G401 (cell line): ENCODE data around the gene MAGOHB. TPM values are rescaled to one million over a fixed set of nuclear protein-coding genes. Genes with fewer than 3 reads are reported as not detected.

Source experiments
- DNase-seq: peaks from one replicate; pipeline ENCODE4 v3.0.0-alpha.2; 2015; ENCODE audit warnings: low spot score
- in situ Hi-C: cut with HindIII; loops from 2 replicates; pipeline ENCODE4 v1.10.0; 2016; ENCODE audit warnings: low sequenced_read_pairs, mixed read lengths
- total RNA-seq: library from RNA; depleted of rRNA; stranded (reverse); fragments of >200 nt; shearing (Covaris generic); gene quantifications from 2 replicates; pipeline ENCODE4 v1.2.3, GENCODE V29; 2014; rRNA removed

Gene MAGOHB
- total RNA-seq, 1 experiment from 2014 or later, result 31.3 TPM

DNA sequence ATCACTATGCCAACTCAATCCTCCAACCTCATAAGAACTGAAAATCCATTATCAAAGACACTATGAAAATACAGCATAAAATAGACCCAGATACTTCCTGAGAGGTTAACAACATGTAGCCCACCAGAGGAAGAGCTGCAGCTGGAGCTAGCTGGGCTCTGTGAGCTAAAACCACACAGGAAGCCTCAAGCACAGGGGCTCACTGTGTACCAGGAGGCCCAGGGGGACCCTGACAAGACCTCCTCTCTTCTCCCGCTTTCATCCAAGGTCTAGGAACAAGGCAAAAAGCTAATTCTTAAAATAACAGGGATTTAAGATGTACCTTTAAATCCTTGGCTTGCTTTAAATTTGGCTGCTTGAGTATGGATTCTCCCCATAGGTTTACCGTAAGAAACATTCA lies 54.2 kb downstream of the MAGOHB start:
- in situ Hi-C loops, result no loop called here

GRCh38 chr12:10558789-10559188 lies 54.6 kb downstream of the MAGOHB start:
- no peak for DNase-seq
- in situ Hi-C loops, result no loop called here

More for the DNA sequence above, 54.2 kb downstream of the MAGOHB start:
- no peak for DNase-seq

DNA sequence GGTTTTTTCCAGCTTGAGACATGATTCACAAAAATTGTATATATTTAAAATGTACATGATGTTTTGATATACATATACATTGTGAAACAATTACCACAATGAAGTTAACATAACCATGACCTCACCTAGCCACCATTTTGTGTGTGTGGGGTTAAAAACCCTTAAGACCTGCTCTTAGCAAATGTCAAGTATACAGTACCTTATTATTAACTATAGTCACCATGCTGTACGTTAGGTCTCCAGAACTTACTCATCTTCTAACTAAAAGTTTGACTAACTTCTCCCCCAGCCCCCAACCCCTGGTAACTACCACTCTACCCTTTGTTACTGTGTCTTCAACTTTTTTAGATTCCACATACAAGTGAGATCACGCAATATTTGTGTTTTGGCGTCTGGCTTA lies 55.1 kb downstream of the MAGOHB start:
- in situ Hi-C loops, result no loop called here
- DNase-seq, result no peak

- in situ Hi-C loops, result no loop called here
Observed at GRCh38 chr12:10557766-10558165, 55.6 kb downstream of the MAGOHB start.

GRCh38 chr12:10557329-10557728 lies 56.1 kb downstream of the MAGOHB start:
- in situ Hi-C loops, result no loop called here
- no peak for DNase-seq

More at GRCh38 chr12:10557766-10558165, 55.6 kb downstream of the MAGOHB start:
- no peak for DNase-seq

GRCh38 chr12:10554756-10555481 lies 58.5 kb downstream of the MAGOHB start:
- in situ Hi-C loops, result no loop called here
- DNase-seq, result no peak

DNA sequence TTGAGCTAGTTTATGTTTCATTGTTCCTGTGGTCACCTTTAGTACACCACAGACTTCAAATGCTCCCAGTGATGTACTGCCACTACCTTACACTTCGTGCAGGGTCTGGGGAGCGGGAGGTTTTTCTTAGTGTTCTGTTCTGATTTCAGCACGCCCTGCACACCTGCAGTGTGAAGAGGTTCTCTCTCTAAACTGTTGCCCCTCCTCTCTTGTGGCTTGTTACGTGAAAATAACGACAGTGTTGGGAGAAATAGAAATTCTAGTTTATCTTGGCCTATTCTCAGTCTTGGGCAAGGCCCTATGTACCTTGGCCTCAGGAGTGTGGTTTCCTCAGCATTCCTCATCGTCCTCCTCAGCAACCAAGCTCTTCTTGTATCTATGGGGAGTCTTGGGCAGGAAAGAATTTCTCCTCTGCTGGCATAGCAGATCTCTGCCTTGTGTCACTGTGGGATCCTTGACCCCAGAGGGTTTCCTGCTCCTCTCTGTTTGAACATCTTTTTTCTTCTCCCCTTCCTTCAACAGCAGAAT lies 59.1 kb downstream of the MAGOHB start:
- in situ Hi-C loops, result no loop called here
- no peak for DNase-seq

Other genes starting within 250 kb of the MAGOHB start
- not detected in 2 replicates for gene KLRK1, start 223.6 kb downstream of the MAGOHB start, total RNA-seq
- not detected in 2 replicates for gene KLRC4, start 203.9 kb downstream of the MAGOHB start, total RNA-seq
- gene KLRC3, start 193.0 kb downstream of the MAGOHB start, total RNA-seq, result not detected in 2 replicates
- gene KLRC2, start 177.6 kb downstream of the MAGOHB start, total RNA-seq, result not detected in 2 replicates
- not detected in 2 replicates for gene KLRC1, start 160.2 kb downstream of the MAGOHB start, total RNA-seq
- gene EIF2S3B, start 107.7 kb downstream of the MAGOHB start, total RNA-seq, result 2.2 and 3.3 TPM in 2 replicates
- not detected in 2 replicates for gene STYK1, start 60.4 kb upstream of the MAGOHB start, total RNA-seq
- gene YBX3, start 109.7 kb upstream of the MAGOHB start, total RNA-seq, result 138 and 218 TPM in 2 replicates
- not detected in 2 replicates for gene TAS2R7, start 189.0 kb upstream of the MAGOHB start, total RNA-seq
- gene TAS2R8, start 193.7 kb upstream of the MAGOHB start, total RNA-seq, result 1.6 TPM in 1 of 2 replicates, not detected in the other
- gene TAS2R9, start 196.6 kb upstream of the MAGOHB start, total RNA-seq, result not detected in 2 replicates
- 0.37 TPM in 1 of 2 replicates, not detected in the other for gene TAS2R10, start 212.7 kb upstream of the MAGOHB start, total RNA-seq
- 9.2 TPM in 1 of 2 replicates, not detected in the other for gene PRR4, start 235.9 kb upstream of the MAGOHB start, total RNA-seq